Glomerular visceral epithelial cell (primary cell): ENCODE data around the gene KCTD6.

ENCODE experiments used
- DNase-seq: peaks from one replicate; pipeline ENCODE4 v3.0.0-alpha.2; 2016; ENCODE audit errors: extremely low spot score

The KCTD6 gene

DNA sequence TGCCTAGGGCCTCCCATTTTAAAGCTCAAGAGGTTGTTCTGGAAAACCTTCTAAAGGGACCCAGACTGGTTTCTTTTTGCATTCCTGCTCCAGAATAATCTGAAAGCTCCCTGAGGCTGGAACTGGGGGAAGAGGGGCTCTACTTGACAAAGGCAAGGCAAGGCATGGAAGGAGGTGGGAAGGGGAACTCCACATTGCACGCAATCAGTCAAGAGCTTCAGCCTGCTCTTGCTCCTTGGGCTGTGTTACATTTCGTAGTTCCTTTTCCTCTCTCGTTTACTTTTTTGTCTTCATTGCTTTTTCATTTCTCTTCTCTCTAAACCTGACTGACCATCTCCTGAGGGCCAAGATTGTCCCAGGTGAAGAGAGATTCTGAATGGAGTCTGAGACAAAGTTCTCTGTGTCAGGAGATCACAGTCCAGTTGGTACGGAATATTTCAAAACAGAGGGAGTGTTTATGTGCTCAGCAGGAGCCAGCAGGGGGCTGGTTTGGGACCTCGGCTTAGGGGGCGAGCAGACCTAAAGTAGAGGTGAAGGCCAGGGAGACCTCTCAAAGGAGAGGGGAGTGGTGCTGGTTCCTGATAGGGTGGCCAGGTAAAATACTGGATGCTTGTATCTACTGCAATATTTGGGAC is 6.0 kb upstream of the KCTD6 start:
- DNase-seq: no peak

- peak; percentile 51 for DNase-seq
Measured at GRCh38 chr3:58487140-58487886, 4.6 kb upstream of the KCTD6 start.

DNA sequence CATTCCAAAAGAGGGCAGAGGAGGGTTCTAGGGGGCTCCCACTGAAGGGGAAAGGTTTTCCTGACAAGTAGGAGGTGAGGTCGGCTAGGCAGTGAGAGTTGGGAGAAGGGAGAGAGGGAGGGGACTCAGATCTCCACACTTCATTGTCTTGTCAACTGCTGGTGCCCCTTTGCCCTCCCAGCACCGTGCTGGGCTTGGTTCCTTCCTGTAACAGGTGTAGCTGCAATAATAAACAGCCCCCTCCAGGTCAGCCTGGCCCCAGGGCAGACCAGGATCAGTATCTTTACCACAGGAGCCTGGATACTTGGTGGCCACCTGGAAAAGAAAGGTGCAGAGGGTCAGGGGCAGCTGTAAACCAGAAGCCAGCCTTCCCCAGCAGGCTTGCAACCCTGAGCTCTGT is 2.9 kb upstream of the KCTD6 start:
- no peak for DNase-seq

GRCh38 chr3:58490860-58491501 is 915 bp upstream of the KCTD6 start:
- no peak for DNase-seq

DNA sequence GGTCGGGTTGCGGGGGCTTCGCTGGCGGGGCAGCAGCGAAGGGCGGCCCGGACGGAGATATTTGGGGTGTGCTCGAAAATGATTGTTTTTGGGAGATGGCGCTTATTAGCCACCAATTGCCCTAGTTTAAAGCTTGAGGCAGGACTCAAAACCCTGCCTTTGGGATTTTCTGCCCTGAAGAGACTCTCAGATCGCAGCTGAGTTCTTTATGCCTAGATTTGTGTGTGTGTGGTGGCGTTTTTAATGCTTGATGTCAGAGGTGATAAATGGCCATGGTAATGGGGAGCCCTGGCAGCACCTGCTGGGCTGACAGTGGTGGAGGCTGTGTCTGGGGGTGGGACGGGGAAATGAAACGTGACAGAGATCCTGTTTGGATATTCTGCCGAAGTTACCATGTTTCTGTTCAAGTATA is 604 bp downstream of the KCTD6 start:
- peak; percentile 25 for DNase-seq

- DNase-seq: no peak
Measured at GRCh38 chr3:58494107-58494506, 2.2 kb downstream of the KCTD6 start.

DNA sequence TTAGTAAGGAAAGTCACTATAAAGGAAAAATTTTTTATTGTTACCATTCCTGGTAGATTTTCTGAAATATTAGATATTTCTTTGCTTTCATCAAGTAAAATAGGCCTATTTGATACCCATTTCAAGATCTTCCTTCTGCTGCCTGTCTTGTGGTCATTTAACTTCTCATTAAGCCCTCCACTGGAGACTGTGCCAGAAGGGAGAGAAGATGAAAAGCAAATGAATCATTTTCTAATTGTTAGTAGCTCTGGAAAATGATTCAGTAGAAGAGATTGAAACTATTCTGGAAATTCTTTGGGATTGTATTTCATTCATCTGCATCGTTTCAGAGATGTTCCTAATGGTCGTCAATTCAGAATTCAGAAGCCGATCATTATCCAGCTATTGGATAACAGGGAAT is 3.2 kb downstream of the KCTD6 start:
- DNase-seq: no peak

DNA sequence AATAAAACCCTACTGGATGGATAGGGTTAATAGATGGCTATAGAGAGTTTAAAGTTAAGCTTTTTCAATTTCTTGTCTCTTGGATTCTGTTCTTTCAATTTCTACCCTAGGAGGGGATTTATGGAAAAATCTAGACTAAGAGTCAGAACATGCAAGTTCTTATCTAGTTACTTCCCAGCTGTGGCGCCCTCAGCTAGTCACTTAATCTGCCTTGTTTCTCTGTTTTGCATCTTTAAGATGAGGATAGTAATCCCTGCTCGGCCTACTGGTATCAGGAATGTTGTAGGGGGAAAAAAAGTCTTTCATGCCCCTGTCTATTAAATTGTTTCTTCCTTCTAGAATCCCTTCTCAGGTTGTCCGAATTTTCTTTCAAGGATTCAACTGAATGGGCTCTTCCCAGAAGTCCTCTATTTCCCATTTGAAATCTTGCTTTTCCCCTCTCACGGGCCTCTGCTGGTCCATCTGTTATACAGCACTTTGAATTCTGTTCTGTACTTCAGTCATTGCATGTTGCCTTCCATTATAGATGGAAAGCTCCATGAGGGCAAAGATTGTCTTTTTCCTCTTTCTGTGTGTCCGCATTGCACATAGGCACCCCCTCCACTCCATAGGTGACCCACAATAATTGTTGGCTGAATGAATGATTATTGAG is 4.4 kb downstream of the KCTD6 start:
- DNase-seq: no peak

DNA sequence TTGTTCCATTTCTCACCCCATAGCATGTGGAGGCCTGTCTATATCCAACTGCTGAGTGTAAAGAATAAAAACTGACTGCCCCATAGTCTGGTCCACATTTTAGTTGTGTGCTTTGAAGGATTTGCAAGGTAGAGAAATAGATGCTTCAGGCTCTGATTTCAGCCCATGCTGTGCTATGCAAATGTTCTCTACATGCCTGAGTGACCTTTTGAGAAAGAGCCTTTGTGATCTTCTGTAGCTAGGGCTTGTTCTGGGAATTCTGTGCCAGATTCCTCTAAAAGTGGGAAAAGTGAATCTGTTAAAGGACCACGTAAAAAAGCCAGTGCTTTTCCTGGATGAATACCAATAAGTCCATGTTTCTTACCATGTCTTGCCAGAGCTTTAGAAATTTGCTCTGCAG is 5.2 kb downstream of the KCTD6 start:
- DNase-seq: peak; percentile 18

DNA sequence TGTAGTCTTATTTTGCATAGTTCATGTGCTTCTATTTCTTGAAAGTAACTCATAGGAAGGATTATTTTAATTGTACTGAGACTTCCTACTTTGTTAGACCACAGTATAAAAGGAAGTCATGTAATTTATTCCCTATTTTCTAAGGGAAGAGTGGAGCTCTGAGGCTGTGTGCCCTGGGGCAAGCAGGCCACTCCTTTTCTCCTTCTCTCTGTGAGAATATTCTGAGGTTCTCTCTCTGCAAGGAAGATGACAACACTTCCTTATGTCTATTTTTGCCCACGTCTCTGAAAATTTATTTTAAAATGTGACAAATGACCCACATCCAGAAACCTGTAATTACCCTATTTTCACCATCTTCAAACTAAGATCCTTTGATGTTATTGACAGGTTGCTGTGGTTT is 11.0 kb downstream of the KCTD6 start:
- no peak for DNase-seq

GRCh38 chr3:58507356-58508078 is 15.6 kb downstream of the KCTD6 start:
- DNase-seq: no peak

DNA sequence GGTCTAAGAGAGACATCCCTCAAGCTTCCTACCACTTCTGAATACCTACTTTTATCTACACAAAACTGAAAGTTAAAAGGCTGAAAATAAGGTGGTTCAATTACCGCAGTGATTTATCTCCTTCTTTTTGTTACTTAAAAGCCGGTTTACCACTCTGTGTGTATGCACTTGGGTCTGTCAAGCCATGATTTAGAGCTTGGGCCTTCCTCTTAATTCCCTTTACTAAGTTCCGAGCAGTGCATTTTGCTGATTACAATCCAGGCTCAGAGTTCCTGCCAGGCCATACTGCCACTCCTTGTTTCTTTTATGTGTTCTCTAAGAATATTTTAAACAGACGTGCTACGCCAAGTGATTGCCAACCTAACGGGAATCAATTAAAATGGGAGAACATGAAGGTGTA is 16.5 kb downstream of the KCTD6 start:
- no peak for DNase-seq

GRCh38 chr3:58514405-58514804 is 22.5 kb downstream of the KCTD6 start:
- DNase-seq: no peak

DNA sequence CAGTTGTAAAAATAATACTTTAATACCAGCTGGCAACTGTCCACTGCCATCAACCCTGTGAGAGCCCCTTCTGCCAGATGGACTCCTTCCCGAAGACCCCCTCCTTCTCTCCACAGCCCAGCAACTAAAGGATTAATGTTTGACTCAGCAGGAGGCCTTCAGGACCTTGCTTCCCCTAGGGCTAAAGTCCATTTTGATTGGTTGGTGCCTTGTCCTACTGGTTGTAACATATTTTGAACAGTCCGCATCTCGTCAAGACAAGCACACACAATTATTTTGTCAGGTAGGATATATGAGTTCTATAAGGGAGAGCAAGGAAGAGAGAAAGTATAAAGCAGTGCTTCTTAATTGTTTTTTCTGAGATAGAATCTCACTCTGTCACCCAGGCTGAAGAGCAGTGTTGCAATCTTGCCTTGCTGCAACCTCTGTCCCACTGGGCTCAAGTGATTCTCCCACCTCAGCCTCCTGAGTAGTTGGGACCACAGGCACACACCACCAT is 26.4 kb downstream of the KCTD6 start:
- no peak for DNase-seq

GRCh38 chr3:58519668-58520402 is 27.9 kb downstream of the KCTD6 start:
- no peak for DNase-seq

DNA sequence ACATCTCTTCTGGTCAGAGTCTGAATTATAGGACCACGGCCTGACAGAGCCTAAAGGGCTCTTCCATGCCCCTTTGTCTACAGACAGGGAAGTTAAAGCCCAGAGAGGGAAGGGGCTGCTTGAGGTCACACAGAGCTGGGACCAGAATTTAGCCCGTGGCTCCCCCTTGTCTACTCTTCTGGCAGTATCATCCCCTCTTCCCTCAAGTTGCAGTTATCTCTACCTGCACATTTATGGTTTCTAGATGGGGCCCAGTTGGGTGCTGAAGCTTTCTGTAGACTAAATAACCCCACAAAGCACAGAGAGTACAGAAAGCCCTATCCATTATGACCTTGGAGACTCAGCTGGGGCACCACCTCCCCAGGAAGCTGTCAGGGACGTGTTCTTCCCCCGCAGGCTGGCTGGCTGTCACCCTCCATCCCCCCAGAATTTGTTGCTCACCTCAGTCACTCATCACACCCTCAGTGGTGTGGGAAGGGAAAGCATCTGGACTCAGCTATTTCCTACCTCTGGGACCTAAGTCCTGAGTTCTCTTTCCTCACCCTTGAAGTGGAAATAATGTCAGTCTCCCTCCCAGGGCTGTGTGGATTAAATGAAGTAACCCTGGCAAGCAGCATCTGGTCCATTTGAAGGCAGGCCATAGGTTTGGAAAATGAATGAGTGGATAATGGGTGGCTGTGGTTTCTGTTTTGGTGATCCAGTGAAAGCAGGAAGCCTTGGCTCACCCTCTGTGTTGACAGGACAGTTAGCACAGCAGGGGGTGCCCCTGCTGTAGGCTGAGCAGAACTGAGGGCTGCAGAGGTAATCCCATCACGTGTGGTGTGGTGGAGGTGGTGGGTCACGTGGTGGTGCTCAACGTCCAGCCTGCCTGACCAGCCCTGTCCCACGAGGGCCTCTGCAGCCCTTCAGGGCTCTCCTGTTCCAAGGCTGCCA is 28.8 kb downstream of the KCTD6 start:
- DNase-seq: peak; percentile 18

GRCh38 chr3:58521336-58521670 is 29.4 kb downstream of the KCTD6 start:
- no peak for DNase-seq

- DNase-seq: no peak
Measured at GRCh38 chr3:58521917-58522631, 30.2 kb downstream of the KCTD6 start.

DNA sequence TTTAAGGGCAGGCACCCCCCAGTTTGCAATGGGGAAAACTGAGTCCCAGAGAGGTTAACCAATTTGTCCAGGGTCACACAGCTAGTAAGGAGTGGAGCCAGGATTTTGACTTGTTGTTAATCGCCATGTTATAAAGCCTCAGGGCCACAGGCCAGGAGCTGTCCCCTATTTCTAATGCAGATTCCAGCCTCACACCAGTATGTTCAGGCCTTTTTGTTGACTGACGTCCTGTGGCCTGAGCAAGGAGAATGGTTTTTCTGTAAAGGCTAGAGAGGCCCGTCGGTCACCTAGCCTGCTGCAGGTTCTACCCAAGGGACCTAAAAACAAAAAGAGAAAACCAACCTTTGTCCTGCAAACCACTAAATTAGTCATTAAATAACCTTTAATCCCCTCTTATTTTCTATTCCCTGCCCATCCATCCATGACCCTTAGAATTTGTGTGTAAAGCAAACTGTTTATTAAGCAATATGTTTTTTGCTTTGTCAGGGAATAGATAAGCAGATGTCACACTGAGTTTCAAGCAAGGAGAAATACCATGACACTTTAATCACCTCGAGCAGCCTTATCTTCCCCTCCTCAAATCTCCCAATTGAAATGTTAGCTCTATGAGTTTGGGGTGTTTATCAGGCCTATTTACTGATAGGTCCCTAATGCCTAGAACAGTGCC is 31.0 kb downstream of the KCTD6 start:
- no peak for DNase-seq
